Liver (tissue), 3 donors: ENCODE measurements around the gene SLC22A12.

Experiments
- GABPA ChIP-seq, 2 donors: IDR thresholded peaks in 1 of 2; conservative IDR thresholded peaks in 1 of 2; 2 replicates each; pipeline ENCODE4 v1.6.1; 2016; ENCODE audit warnings: antibody characterized with exemption in 2 of 2, mild to moderate bottlenecking in 1 of 2, moderate library complexity in 1 of 2
- HNF4G ChIP-seq: IDR thresholded peaks from 2 replicates; pipeline ENCODE4 v1.6.1; 2016; ENCODE audit warnings: antibody characterized with exemption
- JUND ChIP-seq, 2 donors: IDR thresholded peaks; 2 replicates each; pipeline ENCODE4 v1.6.1; 2016; ENCODE audit warnings: antibody characterized with exemption in 2 of 2
- RAD21 ChIP-seq, 2 donors: IDR thresholded peaks; 2 replicates each; pipeline ENCODE4 v1.6.1; 2016; ENCODE audit warnings: antibody characterized with exemption in 2 of 2, mild to moderate bottlenecking in 2 of 2
- RXRA ChIP-seq, 2 donors: IDR thresholded peaks; 2 replicates each; pipeline ENCODE4 v1.6.1; 2017 to 2018; ENCODE audit warnings: antibody characterized with exemption in 2 of 2, mild to moderate bottlenecking in 1 of 2
- SP1 ChIP-seq: IDR thresholded peaks from 2 replicates; pipeline ENCODE4 v1.6.1; 2018; ENCODE audit warnings: antibody characterized with exemption, mild to moderate bottlenecking
- TAF1 ChIP-seq: conservative IDR thresholded peaks from 2 replicates; pipeline ENCODE4 v1.6.1; 2016; ENCODE audit warnings: antibody characterized with exemption, mild to moderate bottlenecking
- YY1 ChIP-seq: IDR thresholded peaks from 2 replicates; pipeline ENCODE4 v1.6.1; 2016; ENCODE audit warnings: antibody characterized with exemption, mild to moderate bottlenecking
- TF ChIP-seq, protein P1 (sequence below): IDR thresholded peaks from 2 replicates; pipeline ENCODE4 v1.6.1; 2016; ENCODE audit warnings: antibody characterized with exemption, mild to moderate bottlenecking
- TF ChIP-seq, protein P2 (sequence below): fragments of 150-350 bp; IDR thresholded peaks from 2 replicates; pipeline ENCODE4 v1.5.1; 2017; ENCODE audit warnings: improper control_type of control experiment, low read depth, low read length; ENCODE audit not compliant: missing input control
- TF ChIP-seq, protein P3 (sequence below): IDR thresholded peaks from 2 replicates; pipeline ENCODE4 v1.6.1; 2016; ENCODE audit warnings: antibody characterized with exemption
- TF ChIP-seq, protein P4 (sequence below): IDR thresholded peaks from 2 replicates; pipeline ENCODE4 v1.6.1; 2016; ENCODE audit warnings: antibody characterized with exemption
- TF ChIP-seq, protein P5 (sequence below): IDR thresholded peaks from 2 replicates; pipeline ENCODE4 v1.6.1; 2016; ENCODE audit warnings: antibody characterized with exemption
- donor health status: healthy.
- donor health status: healthy.

DNA sequence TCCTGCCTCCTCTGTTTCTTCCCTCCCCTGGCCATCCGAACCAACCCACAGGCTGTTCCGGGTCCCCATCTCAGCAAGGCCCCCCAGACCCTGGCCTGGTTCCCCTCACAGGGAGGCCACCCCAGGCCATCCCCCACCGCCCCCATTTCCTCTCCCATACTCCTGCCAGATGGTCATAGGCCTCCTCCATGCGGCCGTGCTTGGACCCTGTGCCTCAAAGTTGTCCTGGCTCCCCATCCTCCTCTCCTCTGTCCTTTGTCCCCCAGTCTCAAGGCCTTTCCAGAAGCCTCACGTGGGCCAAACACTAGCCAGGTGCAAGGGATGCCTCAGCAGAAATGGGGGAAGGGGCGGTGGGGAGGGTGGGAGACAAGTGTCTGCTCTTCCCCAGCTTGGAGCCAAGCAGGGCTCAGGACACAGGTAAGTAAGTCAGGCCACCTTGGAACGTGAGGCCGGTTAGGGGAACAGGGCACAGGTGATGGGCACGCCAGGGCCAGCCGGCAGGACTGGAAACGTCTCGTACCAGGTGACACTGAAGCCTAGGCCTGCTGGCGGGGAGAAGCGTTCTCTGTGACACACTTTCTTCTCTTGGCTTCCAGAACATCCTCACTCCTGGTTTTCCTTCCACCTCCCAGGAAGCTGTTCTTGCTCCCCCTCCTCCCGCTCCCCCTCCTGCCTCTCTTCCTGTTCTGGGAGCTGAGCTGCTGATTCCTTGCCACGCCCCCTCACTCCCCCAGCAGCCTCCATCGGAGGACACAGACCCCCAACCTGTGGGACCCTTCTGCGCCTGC is 31.5 kb upstream of the SLC22A12 start:
- TF ChIP-seq TAF1: no peak
- TF ChIP-seq, protein P1, sequence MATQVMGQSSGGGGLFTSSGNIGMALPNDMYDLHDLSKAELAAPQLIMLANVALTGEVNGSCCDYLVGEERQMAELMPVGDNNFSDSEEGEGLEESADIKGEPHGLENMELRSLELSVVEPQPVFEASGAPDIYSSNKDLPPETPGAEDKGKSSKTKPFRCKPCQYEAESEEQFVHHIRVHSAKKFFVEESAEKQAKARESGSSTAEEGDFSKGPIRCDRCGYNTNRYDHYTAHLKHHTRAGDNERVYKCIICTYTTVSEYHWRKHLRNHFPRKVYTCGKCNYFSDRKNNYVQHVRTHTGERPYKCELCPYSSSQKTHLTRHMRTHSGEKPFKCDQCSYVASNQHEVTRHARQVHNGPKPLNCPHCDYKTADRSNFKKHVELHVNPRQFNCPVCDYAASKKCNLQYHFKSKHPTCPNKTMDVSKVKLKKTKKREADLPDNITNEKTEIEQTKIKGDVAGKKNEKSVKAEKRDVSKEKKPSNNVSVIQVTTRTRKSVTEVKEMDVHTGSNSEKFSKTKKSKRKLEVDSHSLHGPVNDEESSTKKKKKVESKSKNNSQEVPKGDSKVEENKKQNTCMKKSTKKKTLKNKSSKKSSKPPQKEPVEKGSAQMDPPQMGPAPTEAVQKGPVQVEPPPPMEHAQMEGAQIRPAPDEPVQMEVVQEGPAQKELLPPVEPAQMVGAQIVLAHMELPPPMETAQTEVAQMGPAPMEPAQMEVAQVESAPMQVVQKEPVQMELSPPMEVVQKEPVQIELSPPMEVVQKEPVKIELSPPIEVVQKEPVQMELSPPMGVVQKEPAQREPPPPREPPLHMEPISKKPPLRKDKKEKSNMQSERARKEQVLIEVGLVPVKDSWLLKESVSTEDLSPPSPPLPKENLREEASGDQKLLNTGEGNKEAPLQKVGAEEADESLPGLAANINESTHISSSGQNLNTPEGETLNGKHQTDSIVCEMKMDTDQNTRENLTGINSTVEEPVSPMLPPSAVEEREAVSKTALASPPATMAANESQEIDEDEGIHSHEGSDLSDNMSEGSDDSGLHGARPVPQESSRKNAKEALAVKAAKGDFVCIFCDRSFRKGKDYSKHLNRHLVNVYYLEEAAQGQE: no peak
- TF ChIP-seq, protein P2, sequence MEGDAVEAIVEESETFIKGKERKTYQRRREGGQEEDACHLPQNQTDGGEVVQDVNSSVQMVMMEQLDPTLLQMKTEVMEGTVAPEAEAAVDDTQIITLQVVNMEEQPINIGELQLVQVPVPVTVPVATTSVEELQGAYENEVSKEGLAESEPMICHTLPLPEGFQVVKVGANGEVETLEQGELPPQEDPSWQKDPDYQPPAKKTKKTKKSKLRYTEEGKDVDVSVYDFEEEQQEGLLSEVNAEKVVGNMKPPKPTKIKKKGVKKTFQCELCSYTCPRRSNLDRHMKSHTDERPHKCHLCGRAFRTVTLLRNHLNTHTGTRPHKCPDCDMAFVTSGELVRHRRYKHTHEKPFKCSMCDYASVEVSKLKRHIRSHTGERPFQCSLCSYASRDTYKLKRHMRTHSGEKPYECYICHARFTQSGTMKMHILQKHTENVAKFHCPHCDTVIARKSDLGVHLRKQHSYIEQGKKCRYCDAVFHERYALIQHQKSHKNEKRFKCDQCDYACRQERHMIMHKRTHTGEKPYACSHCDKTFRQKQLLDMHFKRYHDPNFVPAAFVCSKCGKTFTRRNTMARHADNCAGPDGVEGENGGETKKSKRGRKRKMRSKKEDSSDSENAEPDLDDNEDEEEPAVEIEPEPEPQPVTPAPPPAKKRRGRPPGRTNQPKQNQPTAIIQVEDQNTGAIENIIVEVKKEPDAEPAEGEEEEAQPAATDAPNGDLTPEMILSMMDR: no peak
- TF ChIP-seq, protein P3, sequence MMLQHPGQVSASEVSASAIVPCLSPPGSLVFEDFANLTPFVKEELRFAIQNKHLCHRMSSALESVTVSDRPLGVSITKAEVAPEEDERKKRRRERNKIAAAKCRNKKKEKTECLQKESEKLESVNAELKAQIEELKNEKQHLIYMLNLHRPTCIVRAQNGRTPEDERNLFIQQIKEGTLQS: no peak
- TF ChIP-seq, protein P4, sequence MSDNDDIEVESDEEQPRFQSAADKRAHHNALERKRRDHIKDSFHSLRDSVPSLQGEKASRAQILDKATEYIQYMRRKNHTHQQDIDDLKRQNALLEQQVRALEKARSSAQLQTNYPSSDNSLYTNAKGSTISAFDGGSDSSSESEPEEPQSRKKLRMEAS: no peak
- TF ChIP-seq RAD21 (IDR thresholded peaks at IDR 0.05): no peak
- TF ChIP-seq HNF4G: no peak
- no peak for TF ChIP-seq GABPA (IDR thresholded peaks at IDR 0.05 in 1 of 2, conservative IDR thresholded peaks at IDR 0.05 in 1 of 2)
- TF ChIP-seq, protein P5, sequence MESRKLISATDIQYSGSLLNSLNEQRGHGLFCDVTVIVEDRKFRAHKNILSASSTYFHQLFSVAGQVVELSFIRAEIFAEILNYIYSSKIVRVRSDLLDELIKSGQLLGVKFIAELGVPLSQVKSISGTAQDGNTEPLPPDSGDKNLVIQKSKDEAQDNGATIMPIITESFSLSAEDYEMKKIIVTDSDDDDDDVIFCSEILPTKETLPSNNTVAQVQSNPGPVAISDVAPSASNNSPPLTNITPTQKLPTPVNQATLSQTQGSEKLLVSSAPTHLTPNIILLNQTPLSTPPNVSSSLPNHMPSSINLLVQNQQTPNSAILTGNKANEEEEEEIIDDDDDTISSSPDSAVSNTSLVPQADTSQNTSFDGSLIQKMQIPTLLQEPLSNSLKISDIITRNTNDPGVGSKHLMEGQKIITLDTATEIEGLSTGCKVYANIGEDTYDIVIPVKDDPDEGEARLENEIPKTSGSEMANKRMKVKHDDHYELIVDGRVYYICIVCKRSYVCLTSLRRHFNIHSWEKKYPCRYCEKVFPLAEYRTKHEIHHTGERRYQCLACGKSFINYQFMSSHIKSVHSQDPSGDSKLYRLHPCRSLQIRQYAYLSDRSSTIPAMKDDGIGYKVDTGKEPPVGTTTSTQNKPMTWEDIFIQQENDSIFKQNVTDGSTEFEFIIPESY: no peak
- TF ChIP-seq JUND (IDR thresholded peaks at IDR 0.05): no peak
- TF ChIP-seq SP1: no peak
- no peak for TF ChIP-seq YY1
- no peak for TF ChIP-seq RXRA (IDR thresholded peaks at IDR 0.05)
